HT1080 (cell line): ENCODE data around the gene APMAP. TPM values are rescaled to one million over a fixed set of nuclear protein-coding genes. Genes with fewer than 3 reads are reported as not detected.
A peak's percentile ranks its signal among the peaks of the same experiment; 100 is the strongest.
"Not testable (repeated sequence)": the region's sequence is repeated elsewhere in the genome, so short reads cannot be mapped to it uniquely, and the experiment has no call there.

ENCODE experiments used
- DNase-seq: peaks from one replicate; pipeline ENCODE4 v3.0.0-alpha.2; 2015; ENCODE audit warnings: low read depth
- total RNA-seq: library from RNA; depleted of rRNA; stranded (reverse); fragments of >200 nt; shearing (Covaris generic); gene quantifications from 2 replicates; pipeline ENCODE4 v1.2.3, GENCODE V29; 2014

APMAP gene
- total RNA-seq, 1 experiment from 2014 or later = 180 TPM

GRCh38 chr20:24954151-24954550, 38.4 kb downstream of the APMAP start:
- no peak for DNase-seq

- DNase-seq = no peak
Observed at GRCh38 chr20:24953621-24954133, 38.9 kb downstream of the APMAP start.

- DNase-seq = no peak
Observed at GRCh38 chr20:24953209-24953575, 39.4 kb downstream of the APMAP start.

GRCh38 chr20:24952376-24953208, 40.0 kb downstream of the APMAP start:
- DNase-seq = no peak

GRCh38 chr20:24951536-24952083, 40.9 kb downstream of the APMAP start:
- no peak for DNase-seq

- DNase-seq = no peak
Observed at GRCh38 chr20:24950836-24951525, 41.6 kb downstream of the APMAP start.

GRCh38 chr20:24950128-24950835, 42.3 kb downstream of the APMAP start:
- DNase-seq = no peak

- DNase-seq = no peak
Observed at GRCh38 chr20:24949756-24950127, 42.8 kb downstream of the APMAP start.

GRCh38 chr20:24948939-24949679, 43.4 kb downstream of the APMAP start, which contains the start of gene CST7:
Gene CST7, plus strand, starts transcription at chr20:24949269. Its CDS starts 237 bp downstream, at chr20:24949506.
- peak; percentile 73 for DNase-seq

GRCh38 chr20:24948396-24948938, 44.1 kb downstream of the APMAP start:
- DNase-seq = not testable (repeated sequence)

GRCh38 chr20:24946376-24946775, 46.2 kb downstream of the APMAP start:
- DNase-seq = not testable (repeated sequence)

- DNase-seq = no peak
Observed at GRCh38 chr20:24943731-24944130, 48.8 kb downstream of the APMAP start.

GRCh38 chr20:24943196-24943595, 49.4 kb downstream of the APMAP start:
- no peak for DNase-seq

- DNase-seq = no peak
Observed at GRCh38 chr20:24942679-24943078, 49.9 kb downstream of the APMAP start.

GRCh38 chr20:24939036-24939435, 53.5 kb downstream of the APMAP start:
- no peak for DNase-seq

- no peak for DNase-seq
Observed at GRCh38 chr20:24938498-24938897, 54.1 kb downstream of the APMAP start.

- DNase-seq = no peak
Observed at GRCh38 chr20:24937579-24937978, 55.0 kb downstream of the APMAP start.

- DNase-seq = no peak
Observed at GRCh38 chr20:24936526-24937407, 55.8 kb downstream of the APMAP start.

GRCh38 chr20:24935766-24936525, 56.6 kb downstream of the APMAP start:
- no peak for DNase-seq
